H9 (cell line): ENCODE data around the gene SNX21. TPM values are rescaled to one million over a fixed set of nuclear protein-coding genes. Genes with fewer than 3 reads are reported as not detected.

ENCODE experiments used
- DNase-seq: peaks from one replicate; pipeline ENCODE4 v3.0.0-alpha.2; 2017
- H2AFZ ChIP-seq: one replicate; pipeline ENCODE4 v1.6.1; 2013; ENCODE audit warnings: mild to moderate bottlenecking, low read length, control low read depth, moderate library complexity
- H2AK5ac ChIP-seq: 2 replicates; pipeline ENCODE4 v1.6.1; 2013; ENCODE audit warnings: low read length, control low read depth, mixed read lengths; ENCODE audit not compliant: insufficient read length
- H2BK120ac ChIP-seq: one replicate; pipeline ENCODE4 v1.6.1; 2013; ENCODE audit warnings: low read depth, mild to moderate bottlenecking, low read length, control low read depth, inconsistent platforms; ENCODE audit not compliant: poor library complexity, severe bottlenecking
- H2BK12ac ChIP-seq: 2 replicates; pipeline ENCODE4 v1.6.1; 2013; ENCODE audit warnings: low read length, control low read depth, mixed read lengths, low read depth; ENCODE audit not compliant: insufficient read length
- H2BK15ac ChIP-seq: 2 replicates; pipeline ENCODE4 v1.6.1; 2013; ENCODE audit warnings: low read depth, low read length, control low read depth
- H2BK20ac ChIP-seq: one replicate; pipeline ENCODE4 v1.6.1; 2013; ENCODE audit warnings: low read depth, mild to moderate bottlenecking, low read length, control low read depth, inconsistent platforms; ENCODE audit not compliant: poor library complexity, severe bottlenecking
- H2BK5ac ChIP-seq: 2 replicates; pipeline ENCODE4 v1.6.1; 2013; ENCODE audit warnings: low read length, control low read depth, mixed read lengths; ENCODE audit not compliant: insufficient read length
- H3K14ac ChIP-seq: 2 replicates; pipeline ENCODE4 v1.6.1; 2013; ENCODE audit warnings: low read length, control low read depth; ENCODE audit not compliant: insufficient read depth
- H3K18ac ChIP-seq: 2 replicates; pipeline ENCODE4 v1.6.1; 2013; ENCODE audit warnings: low read depth, mild to moderate bottlenecking, mixed read lengths, low read length, control low read depth; ENCODE audit not compliant: insufficient read length
- H3K23ac ChIP-seq: 2 replicates; pipeline ENCODE4 v1.6.1; 2013; ENCODE audit warnings: low read length, control low read depth, mixed read lengths, low read depth; ENCODE audit not compliant: insufficient read length
- H3K23me2 ChIP-seq: 2 replicates; pipeline ENCODE4 v1.6.1; 2013; ENCODE audit warnings: low read depth, mild to moderate bottlenecking, mixed read lengths, low read length, control low read depth; ENCODE audit not compliant: insufficient read length, poor library complexity, severe bottlenecking
- H3K27ac ChIP-seq: 2 replicates; pipeline ENCODE4 v1.5.1; 2013; ENCODE audit warnings: low read length, control low read depth, mixed read lengths, low read depth; ENCODE audit not compliant: insufficient read length
- H3K27me3 ChIP-seq: 2 replicates; pipeline ENCODE4 v1.6.1; 2013; ENCODE audit warnings: low read length, control low read depth, inconsistent platforms; ENCODE audit not compliant: insufficient read depth
- H3K4ac ChIP-seq: 2 replicates; pipeline ENCODE4 v1.6.1; 2013; ENCODE audit warnings: low read depth, mild to moderate bottlenecking, control low read depth, inconsistent platforms, low read length, moderate library complexity
- H3K4me1 ChIP-seq: 2 replicates; pipeline ENCODE4 v1.6.1; 2013; ENCODE audit warnings: low read length, control low read depth, inconsistent platforms; ENCODE audit not compliant: insufficient read depth
- H3K4me2 ChIP-seq: 2 replicates; pipeline ENCODE4 v1.6.1; 2013; ENCODE audit warnings: low read length, control low read depth, mixed read lengths; ENCODE audit not compliant: insufficient read length, insufficient read depth
- H3K56ac ChIP-seq: 2 replicates; pipeline ENCODE4 v1.6.1; 2013; ENCODE audit warnings: low read depth, mild to moderate bottlenecking, mixed read lengths, low read length, control low read depth; ENCODE audit not compliant: insufficient read length
- H3K79me1 ChIP-seq: 2 replicates; pipeline ENCODE4 v1.6.1; 2013; ENCODE audit warnings: low read depth, mild to moderate bottlenecking, moderate library complexity, low read length, control low read depth, inconsistent platforms; ENCODE audit not compliant: insufficient read depth, poor library complexity, severe bottlenecking
- H3K79me2 ChIP-seq: 2 replicates; pipeline ENCODE4 v1.6.1; 2013; ENCODE audit warnings: low read length, control low read depth, inconsistent platforms; ENCODE audit not compliant: insufficient read depth
- H3K9ac ChIP-seq: 2 replicates; pipeline ENCODE4 v1.6.1; 2013; ENCODE audit warnings: low read length, control low read depth, mixed read lengths; ENCODE audit not compliant: insufficient read length; ENCODE audit errors: extremely low read depth
- H3K9me3 ChIP-seq: one replicate; pipeline ENCODE4 v1.6.1; 2013; ENCODE audit warnings: low read depth, low read length, inconsistent platforms; ENCODE audit not compliant: control insufficient read depth
- H3T11ph ChIP-seq: one replicate; pipeline ENCODE4 v1.6.1; 2013; ENCODE audit warnings: mild to moderate bottlenecking, low read length, control low read depth, inconsistent platforms
- H4K20me1 ChIP-seq: one replicate; pipeline ENCODE4 v1.6.1; 2013; ENCODE audit not compliant: control insufficient read depth, insufficient read length, insufficient read depth
- H4K5ac ChIP-seq: 2 replicates; pipeline ENCODE4 v1.6.1; 2013; ENCODE audit warnings: low read depth, mild to moderate bottlenecking, mixed read lengths, low read length, control low read depth; ENCODE audit not compliant: insufficient read length
- H4K8ac ChIP-seq: replicated peaks from 2 replicates; pipeline ENCODE4 v1.6.1; 2013; ENCODE audit warnings: low read length, control low read depth, mixed read lengths, low read depth; ENCODE audit not compliant: insufficient read length
- H4K91ac ChIP-seq: 2 replicates; pipeline ENCODE4 v1.6.1; 2013; ENCODE audit warnings: low read depth, mild to moderate bottlenecking, moderate library complexity, mixed read lengths, low read length, control low read depth; ENCODE audit not compliant: insufficient read length
- H3K27ac Mint-ChIP-seq, 3 experiments: 2 replicates in 2 of 3; 3 replicates in 1 of 3; pipeline ENCODE4 v1.8.0; 2020 to 2021; ENCODE audit warnings: mixed read lengths in 3 of 3, mild to moderate bottlenecking in 1 of 3, moderate library complexity in 1 of 3
- H3K27me3 Mint-ChIP-seq: 2 replicates; pipeline ENCODE4 v1.8.0; 2021; ENCODE audit warnings: low read depth, mild to moderate bottlenecking, moderate library complexity, mixed read lengths
- H3K36me3 Mint-ChIP-seq, 3 experiments: 2 replicates in 2 of 3; 3 replicates in 1 of 3; pipeline ENCODE4 v1.8.0; 2020 to 2021; ENCODE audit warnings: low read depth in 3 of 3, mixed read lengths in 3 of 3; ENCODE audit not compliant: insufficient read depth in 1 of 3
- H3K4me1 Mint-ChIP-seq, 2 experiments: 2 replicates each; pipeline ENCODE4 v1.8.0; 2020; ENCODE audit warnings: mixed read lengths in 2 of 2
- H3K4me3 Mint-ChIP-seq, 2 experiments: 2 replicates in 1 of 2; 3 replicates in 1 of 2; pipeline ENCODE4 v1.8.0; 2020 to 2021; ENCODE audit warnings: mild to moderate bottlenecking in 2 of 2, mixed read lengths in 2 of 2, moderate library complexity in 1 of 2
- H3K9me3 Mint-ChIP-seq, 2 experiments: 2 replicates in 1 of 2; 3 replicates in 1 of 2; pipeline ENCODE4 v1.8.0; 2020; ENCODE audit warnings: mild to moderate bottlenecking in 2 of 2, mixed read lengths in 2 of 2, moderate library complexity in 1 of 2
- WGBS: extraction: QIAGEN DNeasy Blood & Tissue Kit; methylation state at CpG from one replicate; pipeline ENCODE4 v1.1.7; 2013; ENCODE audit warnings: missing lambda C conversion rate, low lambda C conversion rate, mixed read lengths; ENCODE audit not compliant: insufficient read length; ENCODE audit errors: extremely low coverage; 5-methylcytosine and 5-hydroxymethylcytosine counted together
- total RNA-seq: library from RNA; stranded (reverse); gene quantifications from 2 replicates; pipeline ENCODE4 v1.2.1, GENCODE V29; 2021
- TF ChIP-seq, protein P1 (sequence below): fragments of 200-600 bp; sonication (generic); conservative IDR thresholded peaks from 3 replicates; pipeline ENCODE4 v1.8.0; 2021; ENCODE audit warnings: antibody characterized with exemption, mild to moderate bottlenecking

The SNX21 gene
- total RNA-seq, 1 experiment from 2014 or later, result 20.5 TPM

DNA sequence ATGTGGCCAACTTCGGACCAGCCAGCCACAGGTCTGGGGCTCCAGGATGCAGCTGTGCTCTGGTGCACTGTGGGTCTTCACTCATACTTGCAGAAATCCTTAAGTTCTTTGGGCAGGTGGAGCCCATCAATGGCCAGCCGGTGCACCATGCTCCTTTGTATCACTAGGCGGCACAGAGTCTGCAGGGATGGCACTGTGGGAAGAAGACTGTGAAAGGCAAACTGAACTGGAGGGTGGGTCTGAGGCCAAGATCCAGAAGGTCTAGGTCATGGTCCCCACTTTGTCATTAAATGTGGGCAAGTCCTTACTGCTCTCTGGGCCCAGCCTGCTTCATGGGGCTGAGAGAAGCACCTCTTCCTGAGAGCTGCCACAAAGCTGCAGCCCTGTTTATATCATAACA lies 55.1 kb downstream of the SNX21 start:
- Histone ChIP-seq H3K79me1 (no peaks in the 10 kb centered on the region), H4K8ac (no peak overlapping the region), H2BK20ac (no peak overlapping the region), H2BK15ac (no peak overlapping the region), H3K18ac (no peak overlapping the region), H3K27ac (no peak overlapping the region), H3K14ac (no peak overlapping the region), H4K5ac (no peak overlapping the region), H3K79me2 (no peaks in the 10 kb centered on the region), H2AFZ (no peak overlapping the region), H3K27me3 (no peaks in the 10 kb centered on the region), H3T11ph (no peak overlapping the region), H3K4ac (no peak overlapping the region), H2AK5ac (no peak overlapping the region), H3K9ac (no peak overlapping the region), H3K23me2 (peaks cover 13% of the 10 kb centered on the region), H3K9me3 (no peaks in the 10 kb centered on the region), H2BK120ac (no peak overlapping the region), H2BK12ac (no peak overlapping the region), H3K4me2 (no peak overlapping the region), H2BK5ac (no peak overlapping the region), H4K20me1 (no peaks in the 10 kb centered on the region), H3K4me1 (no peaks in the 10 kb centered on the region), H4K91ac (no peak overlapping the region), H3K56ac (no peak overlapping the region), H3K23ac (no peak overlapping the region)
- Mint-ChIP-seq H3K4me3 (no peak overlapping the region; a peak in 1 of 5 replicates), H3K36me3 (peaks cover 8 to 25% (median 16%) of the 10 kb centered on the region in 3 experiments), H3K9me3 (no peaks in the 10 kb centered on the region; a peak in 1 of 5 replicates), H3K27me3 (no peaks in the 10 kb centered on the region), H3K27ac (no peak overlapping the region), H3K4me1 (peaks cover 5 to 14% of the 10 kb centered on the region in 2 experiments; a peak in 3 of 4 replicates)
- no CpG with 5 or more reads among the region's 3 CpGs for WGBS
- TF ChIP-seq, protein P1, sequence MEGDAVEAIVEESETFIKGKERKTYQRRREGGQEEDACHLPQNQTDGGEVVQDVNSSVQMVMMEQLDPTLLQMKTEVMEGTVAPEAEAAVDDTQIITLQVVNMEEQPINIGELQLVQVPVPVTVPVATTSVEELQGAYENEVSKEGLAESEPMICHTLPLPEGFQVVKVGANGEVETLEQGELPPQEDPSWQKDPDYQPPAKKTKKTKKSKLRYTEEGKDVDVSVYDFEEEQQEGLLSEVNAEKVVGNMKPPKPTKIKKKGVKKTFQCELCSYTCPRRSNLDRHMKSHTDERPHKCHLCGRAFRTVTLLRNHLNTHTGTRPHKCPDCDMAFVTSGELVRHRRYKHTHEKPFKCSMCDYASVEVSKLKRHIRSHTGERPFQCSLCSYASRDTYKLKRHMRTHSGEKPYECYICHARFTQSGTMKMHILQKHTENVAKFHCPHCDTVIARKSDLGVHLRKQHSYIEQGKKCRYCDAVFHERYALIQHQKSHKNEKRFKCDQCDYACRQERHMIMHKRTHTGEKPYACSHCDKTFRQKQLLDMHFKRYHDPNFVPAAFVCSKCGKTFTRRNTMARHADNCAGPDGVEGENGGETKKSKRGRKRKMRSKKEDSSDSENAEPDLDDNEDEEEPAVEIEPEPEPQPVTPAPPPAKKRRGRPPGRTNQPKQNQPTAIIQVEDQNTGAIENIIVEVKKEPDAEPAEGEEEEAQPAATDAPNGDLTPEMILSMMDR, result no peak
- DNase-seq, result no peak
